GM12891 (cell line): ENCODE measurements around the gene ANXA2R.
"Not testable (repeated sequence)": the region's sequence is repeated elsewhere in the genome, so short reads cannot be mapped to it uniquely, and the experiment has no call there.

Experiments used
- POLR2A ChIP-seq: IDR thresholded peaks from 2 replicates; pipeline ENCODE4 v1.6.1; 2011; ENCODE audit warnings: low read depth, low read length, control low read depth
- POLR2AphosphoS5 ChIP-seq: IDR thresholded peaks from 2 replicates; pipeline ENCODE4 v1.6.1; 2011; ENCODE audit warnings: low read depth, low read length, control low read depth
- SPI1 ChIP-seq: IDR thresholded peaks from 2 replicates; pipeline ENCODE4 v1.6.1; 2011; ENCODE audit warnings: low read depth, low read length, control low read depth

- TF ChIP-seq POLR2A, POLR2AphosphoS5, SPI1: not testable (repeated sequence)
These were observed 29.2 kb upstream of the ANXA2R start for GRCh38 chr5:43069401-43069720.
